Immature natural killer cell (primary cell): Measurements from ENCODE around the gene MADD. TPM values are rescaled to one million over a fixed set of nuclear protein-coding genes. Genes with fewer than 3 reads are reported as not detected.

Experiments used
- DNase-seq, 3 donors: peaks; one replicate each; pipeline ENCODE4 v3.0.0; 2022; ENCODE audit warnings: mixed read lengths in 1 of 3
- H3K27ac Mint-ChIP-seq, 6 donors: one replicate each; pipeline ENCODE4 v1.8.0; 2020; ENCODE audit warnings: mixed read lengths in 6 of 6, mild to moderate bottlenecking in 5 of 6, inconsistent platforms in 4 of 6, moderate library complexity in 3 of 6
- H3K27me3 Mint-ChIP-seq, 3 donors: one replicate each; pipeline ENCODE4 v1.8.0; 2020 to 2021; ENCODE audit warnings: low read depth in 3 of 3, mild to moderate bottlenecking in 3 of 3, mixed read lengths in 3 of 3, moderate library complexity in 3 of 3, inconsistent platforms in 1 of 3
- H3K36me3 Mint-ChIP-seq, 3 donors: one replicate each; pipeline ENCODE4 v1.8.0; 2020; ENCODE audit warnings: mixed read lengths in 3 of 3, inconsistent platforms in 2 of 3, mild to moderate bottlenecking in 2 of 3
- H3K4me1 Mint-ChIP-seq, 2 donors: one replicate each; pipeline ENCODE4 v1.8.0; 2020; ENCODE audit warnings: inconsistent platforms in 2 of 2, mild to moderate bottlenecking in 2 of 2, mixed read lengths in 2 of 2, moderate library complexity in 1 of 2
- H3K4me3 Mint-ChIP-seq, 5 donors: one replicate each; pipeline ENCODE4 v1.8.0; 2020; ENCODE audit warnings: mild to moderate bottlenecking in 5 of 5, mixed read lengths in 5 of 5, inconsistent platforms in 3 of 5, moderate library complexity in 3 of 5
- H3K9me3 Mint-ChIP-seq, 6 donors: one replicate each; pipeline ENCODE4 v1.8.0; 2020; ENCODE audit warnings: mild to moderate bottlenecking in 6 of 6, mixed read lengths in 6 of 6, inconsistent platforms in 4 of 6, moderate library complexity in 3 of 6
- polyA plus RNA-seq, 3 donors: library from polyadenylated mRNA; unstranded; fragments of 300-500 nt; fragmentation: Illumina TruSeq; gene quantifications; one replicate each; pipeline ENCODE4 v1.2.3, GENCODE V29; 2021

The MADD gene
- polyA plus RNA-seq, 3 donors from 2014 or later, result 14.7 to 42.7 (median 19.3) TPM

- Mint-ChIP-seq H3K36me3 (peaks cover 10 to 35% (median 25%) of the 10 kb centered on the region in 3 donors), H3K27ac (peak overlapping the region in 2 of 6 donors; percentile 40 to 62), H3K4me3 (no peak overlapping the region), H3K9me3 (no peaks in the 10 kb centered on the region), H3K4me1 (peaks cover 12 to 17% of the 10 kb centered on the region in 2 donors), H3K27me3 (no peaks in the 10 kb centered on the region)
- DNase-seq, result no peak
These were observed 26.5 kb upstream of the MADD start for GRCh38 chr11:47243454-47243853.

GRCh38 chr11:47244448-47245350, 25.2 kb upstream of the MADD start:
- peaks cover 10 to 34% (median 24%) of the 10 kb centered on the region in 3 donors for H3K36me3 Mint-ChIP-seq
- DNase-seq, result no peak
- no peak overlapping the region for H3K27ac Mint-ChIP-seq

GRCh38 chr11:47245611-47246357, 24.1 kb upstream of the MADD start:
- Mint-ChIP-seq H3K4me1 (peaks cover 28 to 30% of the 10 kb centered on the region in 2 donors), H3K9me3 (no peaks in the 10 kb centered on the region), H3K27ac (no peak overlapping the region), H3K36me3 (peaks cover 10 to 27% (median 17%) of the 10 kb centered on the region in 3 donors), H3K4me3 (no peak overlapping the region), H3K27me3 (no peaks in the 10 kb centered on the region)
- no peak for DNase-seq

More at GRCh38 chr11:47244448-47245350, 25.2 kb upstream of the MADD start:
- no peaks in the 10 kb centered on the region for H3K27me3 Mint-ChIP-seq
- peaks cover 24 to 30% of the 10 kb centered on the region in 2 donors for H3K4me1 Mint-ChIP-seq
- H3K9me3 Mint-ChIP-seq, result no peaks in the 10 kb centered on the region
- no peak overlapping the region for H3K4me3 Mint-ChIP-seq

- H3K4me3 Mint-ChIP-seq, result peak overlapping the region; percentile 92 to 100 (median 97)
- DNase-seq, result no peak
- H3K36me3 Mint-ChIP-seq, result peaks cover 0 to 12% (median 3%) of the 10 kb centered on the region in 3 donors
- peaks cover 29 to 30% of the 10 kb centered on the region in 2 donors for H3K4me1 Mint-ChIP-seq
- no peak overlapping the region for H3K27ac Mint-ChIP-seq
- H3K9me3 Mint-ChIP-seq, result no peaks in the 10 kb centered on the region
- H3K27me3 Mint-ChIP-seq, result no peaks in the 10 kb centered on the region
These were observed 22.4 kb upstream of the MADD start for GRCh38 chr11:47247502-47247901.

GRCh38 chr11:47248304-47248663, 21.6 kb upstream of the MADD start:
- H3K9me3 Mint-ChIP-seq, result no peaks in the 10 kb centered on the region

GRCh38 chr11:47248664-47249377, 21.1 kb upstream of the MADD start, which contains the start of gene ACP2:
TSS of gene ACP2 (minus strand) at chr11:47248814. CDS start at chr11:47248789, 25 bp downstream.
- Mint-ChIP-seq H3K4me1 (peaks cover 29 to 30% of the 10 kb centered on the region in 2 donors), H3K9me3 (no peaks in the 10 kb centered on the region), H3K27ac (peak within 1 kb of the TSS; percentile 86 to 99 (median 98)), H3K4me3 (peak within 1 kb of the TSS; percentile 92 to 100 (median 97)), H3K36me3 (peaks cover 0 to 5% (median 0%) of the 10 kb centered on the region in 3 donors), H3K27me3 (no peaks in the 10 kb centered on the region)
- peak; percentile 86 to 89 (median 88) for DNase-seq

More at GRCh38 chr11:47248304-47248663, 21.6 kb upstream of the MADD start:
- Mint-ChIP-seq H3K36me3 (peaks cover 0 to 10% (median 2%) of the 10 kb centered on the region in 3 donors), H3K27ac (peak overlapping the region; percentile 86 to 99 (median 98)), H3K4me3 (peak overlapping the region; percentile 92 to 100 (median 97)), H3K27me3 (no peaks in the 10 kb centered on the region), H3K4me1 (peaks cover 29 to 30% of the 10 kb centered on the region in 2 donors)
- no peak for DNase-seq

GRCh38 chr11:47249378-47249715, 20.6 kb upstream of the MADD start:
- peak overlapping the region in 5 of 6 donors; percentile 86 to 99 (median 98) for H3K27ac Mint-ChIP-seq
- H3K9me3 Mint-ChIP-seq, result no peaks in the 10 kb centered on the region
- H3K4me3 Mint-ChIP-seq, result peak overlapping the region; percentile 92 to 100 (median 97)
- DNase-seq, result no peak
- peaks cover 29 to 30% of the 10 kb centered on the region in 2 donors for H3K4me1 Mint-ChIP-seq
- no peaks in the 10 kb centered on the region for H3K27me3 Mint-ChIP-seq
- peaks cover 0 to 5% (median 0%) of the 10 kb centered on the region in 3 donors for H3K36me3 Mint-ChIP-seq

GRCh38 chr11:47251751-47252150, 18.2 kb upstream of the MADD start:
- Mint-ChIP-seq H3K27ac (peak overlapping the region in 1 of 6 donors; percentile 29), H3K4me3 (peak overlapping the region in 1 of 5 donors; percentile 15), H3K4me1 (peaks cover 29% of the 10 kb centered on the region in 2 donors)

GRCh38 chr11:47253660-47254059, 16.3 kb upstream of the MADD start:
- H3K4me3 Mint-ChIP-seq, result no peak overlapping the region
- DNase-seq, result no peak
- H3K27me3 Mint-ChIP-seq, result no peaks in the 10 kb centered on the region
- peaks cover 23 to 27% of the 10 kb centered on the region in 2 donors for H3K4me1 Mint-ChIP-seq
- no peak overlapping the region for H3K27ac Mint-ChIP-seq
- H3K9me3 Mint-ChIP-seq, result no peaks in the 10 kb centered on the region
- no peaks in the 10 kb centered on the region for H3K36me3 Mint-ChIP-seq

More at GRCh38 chr11:47251751-47252150, 18.2 kb upstream of the MADD start:
- H3K27me3 Mint-ChIP-seq, result no peaks in the 10 kb centered on the region
- DNase-seq, result no peak
- no peaks in the 10 kb centered on the region for H3K9me3 Mint-ChIP-seq
- no peaks in the 10 kb centered on the region for H3K36me3 Mint-ChIP-seq

GRCh38 chr11:47254386-47254785, 15.5 kb upstream of the MADD start:
- no peaks in the 10 kb centered on the region for H3K36me3 Mint-ChIP-seq
- H3K27ac Mint-ChIP-seq, result peak overlapping the region in 1 of 6 donors; percentile 43
- no peaks in the 10 kb centered on the region for H3K9me3 Mint-ChIP-seq
- H3K4me1 Mint-ChIP-seq, result peaks cover 23% of the 10 kb centered on the region in 2 donors
- H3K27me3 Mint-ChIP-seq, result no peaks in the 10 kb centered on the region
- H3K4me3 Mint-ChIP-seq, result no peak overlapping the region
- no peak for DNase-seq

- H3K4me1 Mint-ChIP-seq, result peaks cover 19 to 27% of the 10 kb centered on the region in 2 donors
- no peak overlapping the region for H3K27ac Mint-ChIP-seq
- no peaks in the 10 kb centered on the region for H3K9me3 Mint-ChIP-seq
- no peak overlapping the region for H3K4me3 Mint-ChIP-seq
- H3K27me3 Mint-ChIP-seq, result no peaks in the 10 kb centered on the region
- no peak for DNase-seq
- peaks cover 0 to 3% (median 0%) of the 10 kb centered on the region in 3 donors for H3K36me3 Mint-ChIP-seq
These were observed 13.6 kb upstream of the MADD start for GRCh38 chr11:47256374-47256773.

GRCh38 chr11:47257177-47257516, 12.8 kb upstream of the MADD start:
- H3K4me3 Mint-ChIP-seq, result peak overlapping the region in 1 of 5 donors; percentile 81
- H3K27me3 Mint-ChIP-seq, result no peaks in the 10 kb centered on the region
- peaks cover 17 to 27% of the 10 kb centered on the region in 2 donors for H3K4me1 Mint-ChIP-seq
- DNase-seq, result no peak
- peaks cover 0 to 3% (median 0%) of the 10 kb centered on the region in 3 donors for H3K36me3 Mint-ChIP-seq
- H3K27ac Mint-ChIP-seq, result no peak overlapping the region
- no peaks in the 10 kb centered on the region for H3K9me3 Mint-ChIP-seq
